GM19395 (cell line): ENCODE measurements around the gene NME7.
"Not testable (repeated sequence)": the region's sequence is repeated elsewhere in the genome, so short reads cannot be mapped to it uniquely, and the experiment has no call there.

Source experiments
- ATAC-seq: cut with Tn5 transposase; IDR thresholded peaks from one replicate; pipeline ENCODE4 v1.9.1; 2021; ENCODE audit warnings: mild to moderate bottlenecking, moderate library complexity; ENCODE audit not compliant: unreplicated experiment

NME7 gene

GRCh38 chr1:169130683-169131082, 236.9 kb downstream of the NME7 start:
- ATAC-seq = no peak

DNA sequence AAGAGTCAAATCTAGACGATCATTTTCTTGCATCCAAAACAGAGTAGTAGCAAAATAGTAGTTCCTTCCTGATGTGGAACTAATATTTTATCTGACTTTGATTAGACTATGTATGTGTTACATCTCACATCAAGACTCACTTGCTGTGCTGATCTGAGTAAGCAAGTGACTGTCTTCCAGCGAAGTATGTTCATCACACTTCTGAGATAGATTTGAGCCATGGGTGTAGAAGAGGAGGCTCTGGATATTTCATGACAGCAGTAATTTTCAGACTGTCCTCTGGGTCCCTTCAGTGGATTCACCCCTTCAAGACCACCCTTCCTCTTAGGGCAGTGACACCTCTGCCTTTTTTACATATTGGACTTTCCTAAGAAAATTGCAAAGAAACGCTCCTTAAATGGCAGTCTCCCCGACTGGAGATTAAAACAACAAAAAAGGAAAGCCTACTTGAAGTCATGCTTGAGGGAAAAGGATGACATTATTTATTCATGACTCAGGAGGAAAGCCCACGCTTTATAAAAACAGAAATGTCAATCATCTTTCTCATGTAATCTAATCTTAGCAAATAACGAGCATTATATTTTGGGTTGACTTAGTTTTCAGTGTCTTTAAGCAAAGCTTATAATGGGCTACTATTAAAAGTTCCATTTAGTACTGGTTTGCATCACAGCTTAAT, 238.3 kb downstream of the NME7 start:
- no peak for ATAC-seq

- no peak for ATAC-seq
Observed at GRCh38 chr1:169128562-169128961, 239.0 kb downstream of the NME7 start.

GRCh38 chr1:169127305-169127704, 240.3 kb downstream of the NME7 start:
- ATAC-seq = no peak

DNA sequence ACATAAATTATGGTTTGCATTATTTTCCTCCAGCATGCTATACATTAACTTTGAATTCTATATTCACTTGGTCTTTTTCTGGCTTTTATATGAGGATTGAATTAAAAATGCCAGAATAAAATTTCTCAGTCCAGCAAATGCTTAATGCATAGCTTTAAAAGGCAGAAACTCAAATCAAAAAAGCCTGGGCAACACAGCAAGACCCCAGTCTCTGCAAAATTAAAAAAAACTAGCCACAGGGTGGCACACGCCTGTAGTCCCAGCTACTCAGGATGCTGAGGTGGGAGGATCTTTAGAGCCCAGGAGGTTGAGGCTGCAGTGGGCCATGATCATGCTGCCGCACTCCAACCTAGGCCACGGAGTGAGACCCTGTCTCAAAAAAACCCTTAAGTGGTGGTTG, 241.3 kb downstream of the NME7 start:
- no peak for ATAC-seq

GRCh38 chr1:169125597-169125996, 242.0 kb downstream of the NME7 start:
- ATAC-seq = not testable (repeated sequence)

GRCh38 chr1:169124459-169124858, 243.1 kb downstream of the NME7 start:
- no peak for ATAC-seq

- ATAC-seq = no peak
Observed at GRCh38 chr1:169122976-169123375, 244.6 kb downstream of the NME7 start.

DNA sequence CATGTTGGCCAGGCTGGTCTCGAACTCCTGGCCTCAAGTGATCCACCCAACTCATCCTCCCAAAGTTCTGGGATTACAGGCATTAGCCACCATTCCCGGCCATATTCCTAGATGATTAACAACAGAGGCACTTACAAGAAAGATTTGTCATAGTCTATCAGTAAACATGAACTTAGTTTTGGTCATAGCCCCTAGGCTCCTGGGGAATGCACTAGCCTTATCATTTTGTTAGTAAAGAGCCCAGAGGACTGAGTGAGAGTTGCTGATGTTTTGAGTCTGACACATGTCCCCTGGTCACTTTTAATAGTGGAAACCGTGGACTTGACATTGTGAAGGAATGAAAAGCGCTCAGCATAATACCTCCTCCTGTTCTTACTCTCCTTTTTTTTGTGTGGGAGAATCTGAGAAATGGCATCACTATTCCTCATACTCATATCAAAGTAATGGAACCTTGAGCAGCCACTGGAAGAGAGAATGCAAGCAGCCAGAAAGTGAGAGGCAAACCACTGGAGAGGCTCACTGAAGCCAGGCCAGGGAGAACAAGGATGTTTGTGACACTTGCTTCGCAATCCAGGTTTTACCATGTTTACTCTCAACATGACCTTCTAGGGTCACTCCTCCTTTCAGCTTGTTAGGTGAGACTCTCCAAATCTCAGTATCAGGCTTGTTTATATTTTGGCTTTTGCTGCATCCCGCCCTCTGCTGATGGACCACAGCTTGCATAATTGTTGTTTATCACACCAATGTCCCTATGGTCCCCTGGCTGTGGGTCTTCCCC, 246.3 kb downstream of the NME7 start:
- no peak for ATAC-seq

- ATAC-seq = no peak
Observed at GRCh38 chr1:169120066-169120465, 247.5 kb downstream of the NME7 start.

DNA sequence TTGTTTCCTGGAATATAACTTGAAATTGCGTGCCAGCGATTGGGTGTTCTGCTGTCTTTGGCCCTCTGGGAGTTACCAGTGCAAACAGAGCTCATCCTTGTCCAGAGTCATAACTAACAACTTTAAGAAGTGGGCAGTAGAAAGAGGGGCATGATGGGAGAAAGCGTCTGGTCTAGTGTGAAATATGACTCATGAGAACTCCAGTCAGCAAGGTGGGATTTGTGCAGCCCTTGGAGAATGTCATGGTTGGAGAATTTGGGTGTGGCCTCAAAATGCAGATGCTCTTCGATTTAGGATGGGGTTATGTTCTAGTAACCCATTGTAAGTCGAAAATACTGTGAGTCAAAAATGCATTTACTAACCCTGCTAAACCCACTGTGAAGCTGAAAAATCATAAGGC, 248.2 kb downstream of the NME7 start:
- ATAC-seq = no peak

DNA sequence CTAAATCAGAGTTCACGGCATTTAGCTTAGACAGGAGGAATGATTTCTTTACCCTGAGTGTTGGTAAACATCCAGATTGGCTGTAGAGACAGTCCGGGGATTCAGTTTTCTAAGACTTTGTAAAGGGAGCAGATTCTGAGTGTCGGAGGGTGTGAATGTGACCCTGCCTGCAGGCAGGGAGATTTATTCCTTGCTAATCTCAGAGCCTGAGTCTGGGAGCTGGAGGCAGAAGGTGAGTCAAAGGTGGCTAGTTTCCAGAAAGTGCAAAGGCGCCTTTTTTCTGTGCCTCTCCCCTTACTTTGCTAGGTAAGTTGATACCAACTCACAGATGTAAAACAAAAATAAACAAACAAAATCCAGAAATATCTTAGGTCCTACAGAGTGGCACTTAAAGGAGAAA, 249.4 kb downstream of the NME7 start:
- no peak for ATAC-seq

GRCh38 chr1:169117599-169117998, 250.0 kb downstream of the NME7 start:
- ATAC-seq = no peak

DNA sequence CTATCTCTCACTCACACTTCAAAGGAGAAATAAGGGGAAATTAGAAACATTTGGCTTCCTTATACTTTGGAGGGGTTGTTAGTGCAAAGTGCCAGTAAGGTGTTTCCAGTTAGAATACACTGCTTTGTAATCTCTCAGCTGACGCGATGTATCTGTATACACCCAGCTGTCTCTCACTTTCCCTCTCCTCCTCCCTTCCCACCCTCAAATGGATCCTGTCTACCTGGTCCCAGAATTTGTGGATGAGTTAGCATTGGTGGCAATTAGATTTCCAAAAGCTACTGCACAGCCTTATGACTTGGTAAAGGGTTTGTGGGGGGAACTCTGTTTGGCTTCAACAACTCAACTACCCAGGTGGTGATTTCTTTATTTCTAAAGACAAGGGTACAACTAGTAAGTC, 250.6 kb downstream of the NME7 start:
- ATAC-seq = no peak

DNA sequence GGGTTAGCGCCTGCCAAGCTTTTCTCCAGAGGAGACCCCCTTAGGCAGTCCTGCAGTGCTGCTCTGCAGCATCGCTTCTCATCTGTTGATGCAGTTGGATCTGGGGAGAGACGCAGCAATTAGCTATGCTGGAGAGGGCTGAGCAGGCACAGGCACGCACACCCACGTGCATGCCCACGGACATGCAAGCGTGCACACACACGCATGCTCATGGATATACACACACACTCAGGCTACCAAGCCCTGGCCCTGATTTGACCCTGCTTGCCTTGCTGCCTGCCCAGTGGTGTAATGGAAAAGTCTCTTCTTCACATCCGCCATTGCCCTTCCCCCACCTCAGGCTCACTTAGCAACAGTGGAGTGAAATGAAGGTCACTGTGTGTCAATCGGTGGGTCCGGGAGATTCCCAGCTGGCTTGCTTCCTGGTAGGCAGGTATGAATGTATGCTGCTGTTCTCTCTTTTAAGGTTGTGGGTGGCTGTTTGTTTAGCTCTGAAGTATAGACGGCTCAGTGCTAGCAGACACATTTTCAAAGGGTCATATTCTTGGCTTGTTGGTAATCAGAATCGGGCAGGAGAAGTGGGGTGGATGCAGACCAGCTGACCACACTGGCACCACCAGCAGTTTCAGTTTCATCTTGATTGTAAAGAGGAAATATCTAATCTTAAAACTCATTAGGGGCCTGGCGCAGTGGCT, 251.6 kb downstream of the NME7 start:
- no peak for ATAC-seq

- ATAC-seq = no peak
Observed at GRCh38 chr1:169113613-169114119, 253.9 kb downstream of the NME7 start.

- ATAC-seq = no peak
Observed at GRCh38 chr1:169112241-169112640, 255.4 kb downstream of the NME7 start.

DNA sequence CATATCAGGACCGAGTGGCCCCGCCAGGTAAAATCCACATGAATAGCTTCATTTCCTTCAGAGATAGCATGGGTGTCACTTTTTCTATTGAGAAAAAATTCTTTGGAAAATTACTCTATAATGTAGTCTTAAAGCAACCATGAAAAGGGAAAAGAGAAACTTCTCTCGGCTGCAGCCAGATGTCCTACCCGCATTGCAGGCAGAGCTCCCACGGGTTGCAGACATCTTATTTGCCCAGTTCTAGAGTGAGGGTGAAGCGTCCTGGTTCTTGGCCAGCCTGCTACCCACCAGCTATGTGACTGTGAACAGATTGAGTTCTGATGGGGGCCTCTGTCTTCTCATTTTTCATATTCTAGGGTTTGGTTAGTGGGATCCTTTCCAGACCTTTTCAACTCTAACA, 256.1 kb downstream of the NME7 start:
- no peak for ATAC-seq

GRCh38 chr1:169110689-169111447, 256.7 kb downstream of the NME7 start:
- ATAC-seq = no peak

GRCh38 chr1:169110236-169110635, 257.4 kb downstream of the NME7 start:
- no peak for ATAC-seq

- no peak for ATAC-seq
Observed at GRCh38 chr1:169109561-169110134, 257.9 kb downstream of the NME7 start.
